GM18508 (cell line): ENCODE measurements around the gene AGTR1.
A peak's percentile ranks its signal among the peaks of the same experiment; 100 is the strongest.
"Not testable (repeated sequence)": the region's sequence is repeated elsewhere in the genome, so short reads cannot be mapped to it uniquely, and the experiment has no call there.

Experiments used
- ATAC-seq: cut with Tn5 transposase; IDR thresholded peaks from one replicate; pipeline ENCODE4 v1.9.1; 2021; ENCODE audit warnings: moderate number of reproducible peaks; ENCODE audit not compliant: insufficient read depth, unreplicated experiment

The AGTR1 gene

DNA sequence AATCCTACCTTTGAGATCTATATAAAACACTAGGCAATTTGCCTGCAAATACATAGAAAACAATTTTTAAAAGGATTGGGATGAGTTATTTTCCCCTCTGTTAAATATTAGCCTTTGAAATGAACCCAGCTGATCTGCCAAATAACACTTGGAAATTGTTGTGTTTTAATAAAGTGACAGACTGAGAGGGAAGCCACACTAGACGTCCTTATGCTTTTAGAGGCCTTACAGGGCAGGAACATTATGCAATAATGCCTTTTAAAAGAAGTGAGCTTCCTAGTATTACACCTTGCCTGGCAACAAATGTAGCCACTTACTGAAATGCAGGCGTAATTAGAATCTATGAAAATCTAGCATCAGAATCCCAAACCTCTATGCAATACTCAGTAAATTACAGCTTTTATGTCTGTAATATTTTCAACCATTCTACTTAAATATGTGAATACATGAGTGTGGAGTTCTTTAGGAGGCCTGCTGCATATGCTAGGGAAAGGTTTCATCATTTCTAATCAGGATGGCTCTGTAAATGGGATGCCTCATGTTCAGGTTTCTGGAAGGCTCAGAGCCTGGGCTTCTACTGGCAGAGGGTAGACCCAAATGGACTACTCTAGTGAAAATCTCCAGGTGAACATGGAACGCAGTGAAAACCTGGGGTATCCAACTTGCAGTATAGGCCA, 20.3 kb downstream of the AGTR1 start:
- no peak for ATAC-seq

DNA sequence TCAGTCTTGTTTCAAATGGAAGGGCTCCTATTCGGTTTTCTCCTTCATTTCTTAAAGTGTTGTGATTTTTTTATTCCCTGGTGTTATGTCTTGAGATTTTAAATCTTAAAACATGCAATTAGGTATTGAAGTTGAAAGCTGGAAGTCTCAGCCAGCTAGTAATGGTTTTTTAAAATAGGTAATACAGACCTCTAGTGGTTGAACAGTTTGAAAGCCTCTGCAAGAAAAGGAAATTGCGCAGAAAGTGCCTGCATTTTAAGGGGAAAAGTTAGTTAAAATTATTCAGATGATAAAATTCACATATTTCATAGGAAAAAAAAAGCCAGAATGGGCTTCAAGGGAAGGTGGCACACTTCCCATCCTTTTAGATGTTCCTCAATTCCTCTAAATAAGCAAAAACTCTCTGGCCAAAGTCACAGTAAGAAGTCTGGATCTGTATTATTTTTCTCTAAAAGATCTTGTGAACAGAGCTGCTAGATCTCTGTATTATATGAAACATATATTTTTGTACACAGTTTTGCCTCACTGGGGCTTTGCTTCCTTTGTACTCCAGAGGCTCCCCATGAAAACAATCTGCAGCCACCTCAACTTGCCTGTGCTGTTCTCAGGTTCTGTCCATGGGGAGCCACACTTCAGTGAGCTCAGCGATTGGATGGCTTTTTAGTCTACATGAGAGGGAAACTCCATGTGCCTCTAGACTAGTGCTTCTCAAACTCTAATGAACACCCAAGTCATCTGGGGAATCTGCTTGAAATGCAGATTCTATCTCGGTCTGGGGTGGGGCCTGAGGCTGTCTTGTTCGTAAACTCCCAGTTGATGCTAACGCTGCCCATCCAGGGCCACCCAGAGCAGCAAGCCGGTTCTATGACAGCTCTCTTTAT, 21.5 kb downstream of the AGTR1 start:
- ATAC-seq, result no peak

DNA sequence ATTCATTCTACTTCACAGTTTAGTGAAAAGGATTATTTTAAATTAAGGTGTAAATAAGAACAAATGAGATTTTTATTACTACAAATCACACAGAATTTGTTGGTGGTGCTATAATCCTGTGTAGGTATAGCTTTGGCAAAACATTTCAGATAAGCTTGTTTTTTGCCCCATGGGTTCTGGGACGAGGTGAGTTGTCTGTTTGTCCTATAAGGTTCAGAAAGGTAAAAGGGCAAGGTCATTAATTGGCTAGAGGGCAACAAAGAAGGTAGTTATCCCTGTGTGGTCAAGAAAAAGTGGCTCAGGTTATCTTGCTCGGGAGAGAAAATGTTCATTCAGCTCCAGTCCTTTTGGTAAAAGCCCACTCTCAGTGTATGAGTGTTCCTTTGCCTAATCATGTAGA, 23.2 kb downstream of the AGTR1 start:
- no peak for ATAC-seq

DNA sequence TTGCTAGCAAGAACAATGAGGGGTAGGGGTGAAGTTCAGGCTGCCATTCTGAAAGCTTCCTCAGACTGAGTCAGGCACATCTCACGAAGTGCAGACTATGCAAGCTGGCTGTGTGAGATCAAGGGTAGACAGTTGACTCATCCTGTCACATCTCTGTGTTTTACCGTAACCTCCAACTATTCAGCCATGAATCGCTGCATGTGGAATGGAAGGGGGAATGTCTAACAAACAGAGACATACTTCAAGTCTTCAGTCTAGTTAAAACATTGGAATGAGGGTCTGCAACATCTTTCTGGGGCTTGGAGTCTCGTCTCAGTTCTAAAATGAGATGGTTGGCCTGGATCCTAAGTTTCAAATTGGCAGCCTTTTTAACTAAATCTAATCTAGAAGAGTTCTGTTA, 25.9 kb downstream of the AGTR1 start:
- ATAC-seq, result no peak

DNA sequence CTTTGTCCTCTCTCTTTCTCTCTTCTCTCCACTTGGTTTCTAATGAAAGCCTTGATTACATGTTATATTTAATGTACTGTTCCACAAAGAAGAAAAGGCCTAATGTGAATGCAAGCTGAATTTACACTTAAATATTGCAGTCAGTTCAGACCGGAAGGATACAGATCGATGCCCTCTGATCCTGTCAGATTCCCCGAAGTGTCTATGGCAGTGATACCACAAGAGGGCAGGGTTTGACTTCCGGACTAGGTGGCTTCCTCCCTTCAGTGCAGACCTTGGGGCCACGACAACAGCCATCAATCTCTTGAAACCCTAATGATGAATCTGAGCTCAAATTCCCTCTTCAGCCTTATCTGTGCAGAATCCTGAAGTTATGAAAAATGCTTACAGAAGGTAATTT, 29.5 kb downstream of the AGTR1 start:
- peak; percentile 92 for ATAC-seq

DNA sequence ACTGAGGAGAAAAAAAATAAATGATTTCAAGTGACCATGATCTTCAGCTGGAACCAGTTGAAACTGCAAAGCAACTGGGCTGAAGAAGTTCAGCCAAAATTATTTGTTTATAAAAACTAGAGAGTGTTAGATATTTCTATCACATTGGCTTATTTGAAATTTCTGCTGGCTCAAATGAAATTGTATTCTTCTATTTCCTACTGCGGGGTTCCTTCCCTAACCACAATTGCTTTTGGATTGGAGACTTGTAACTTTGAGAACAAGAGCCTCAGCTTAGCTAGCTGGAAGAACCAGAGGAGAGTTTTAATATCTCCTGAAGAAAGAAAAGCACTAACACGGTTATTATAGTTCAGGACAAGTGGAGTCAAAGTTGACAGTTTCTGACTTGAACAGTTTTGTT, 31.1 kb downstream of the AGTR1 start:
- no peak for ATAC-seq

DNA sequence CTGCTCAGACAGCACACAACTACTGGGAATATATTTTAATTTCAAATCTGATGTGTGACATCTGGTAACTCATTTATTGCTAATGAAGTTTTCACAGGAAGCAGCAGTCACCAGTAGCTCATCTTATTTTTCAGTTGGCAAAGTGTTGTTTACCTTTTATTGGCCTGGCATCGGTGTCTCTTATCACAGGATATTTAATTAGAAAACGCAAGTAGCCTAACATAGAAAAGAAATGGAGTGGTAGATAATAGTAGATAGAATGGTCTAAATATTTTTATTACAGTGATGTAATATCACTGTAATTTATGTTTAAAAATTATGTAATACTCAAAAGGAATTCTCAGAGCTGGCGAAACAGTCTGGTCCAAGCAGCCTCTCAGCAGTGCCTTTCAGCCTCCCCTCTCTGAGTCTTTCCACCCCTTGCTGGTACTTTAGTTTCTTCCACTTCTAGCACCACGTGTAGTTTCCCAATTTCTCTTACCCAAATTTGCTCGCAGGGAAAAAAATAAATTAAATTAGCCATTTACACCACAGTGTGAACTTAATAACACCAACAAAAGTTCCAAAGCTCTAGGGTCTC, 31.9 kb downstream of the AGTR1 start:
- no peak for ATAC-seq

DNA sequence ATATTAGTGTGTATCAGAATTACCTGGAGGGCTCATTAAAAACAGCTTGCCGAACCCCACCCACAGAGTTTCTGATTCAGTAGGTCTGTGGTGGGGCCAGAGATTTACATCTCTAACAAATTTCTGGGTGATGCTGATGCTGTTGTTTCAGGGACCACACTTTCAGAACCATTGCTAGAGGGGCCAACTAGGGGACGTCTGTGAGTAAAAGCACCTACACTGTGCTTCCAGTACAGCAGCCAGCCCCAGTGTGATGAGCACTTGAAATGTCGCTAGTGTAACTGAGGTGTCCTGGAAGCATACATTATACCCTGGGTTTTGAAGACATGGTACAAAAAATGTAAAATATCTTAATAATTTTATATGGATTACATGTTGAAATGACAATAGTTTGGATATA, 33.0 kb downstream of the AGTR1 start:
- no peak for ATAC-seq

DNA sequence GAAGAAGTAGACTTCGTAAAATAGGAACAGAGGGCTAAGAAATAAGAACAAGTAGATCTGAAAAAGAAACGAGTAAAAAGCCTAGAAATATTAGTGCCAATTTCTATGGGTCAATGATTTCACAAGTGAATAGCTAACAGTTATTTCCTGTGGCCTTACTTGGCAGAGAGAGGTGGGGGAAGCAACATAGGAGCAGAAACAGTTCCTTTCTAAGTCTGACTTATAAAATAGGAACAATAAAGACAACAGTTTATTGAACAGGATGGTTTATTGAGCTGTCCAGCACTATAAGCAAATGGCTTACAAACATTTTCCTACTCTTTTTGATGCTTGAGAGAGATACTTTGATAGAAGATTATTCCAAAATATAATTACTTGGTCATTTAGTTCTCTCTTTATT, 37.9 kb downstream of the AGTR1 start:
- ATAC-seq, result no peak

DNA sequence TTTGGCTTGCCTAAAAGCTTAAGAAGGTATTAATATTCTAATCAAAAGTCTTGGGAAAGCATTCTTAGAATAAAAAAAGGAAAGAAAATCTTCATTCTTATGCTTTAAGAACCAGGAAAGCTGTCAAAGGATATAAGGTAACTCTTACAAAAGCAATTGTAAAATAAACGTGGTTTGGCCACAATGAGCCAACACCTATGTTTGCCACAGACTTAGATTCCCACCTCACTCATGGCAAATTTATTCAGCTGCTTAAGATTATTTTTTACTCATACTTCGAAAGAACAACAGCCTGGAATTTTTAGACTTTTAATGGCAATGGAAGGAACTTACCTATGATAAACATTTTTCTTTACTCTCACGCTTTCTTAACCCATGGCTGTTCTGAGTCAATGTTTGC, 38.4 kb downstream of the AGTR1 start:
- ATAC-seq, result no peak

DNA sequence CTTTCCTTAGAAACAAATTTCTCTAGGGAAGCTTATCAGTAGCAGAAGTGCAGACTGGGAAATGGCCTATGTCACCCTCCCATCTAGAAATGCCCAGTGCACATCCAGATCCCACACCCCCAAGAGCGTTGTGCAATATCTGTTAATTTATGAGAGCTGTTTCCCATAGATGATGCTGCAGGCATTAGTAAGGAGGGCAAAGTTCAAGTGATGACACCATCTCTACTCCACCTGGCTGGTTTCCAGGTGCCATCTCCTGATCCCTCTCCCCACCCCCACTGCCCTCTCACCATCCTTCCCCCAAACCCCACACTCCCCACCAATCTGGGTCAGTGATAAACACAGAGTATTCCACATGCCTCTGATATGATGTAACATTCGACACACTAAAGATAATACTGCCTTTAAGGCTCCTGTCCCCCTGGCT, 39.4 kb downstream of the AGTR1 start:
- no peak for ATAC-seq

DNA sequence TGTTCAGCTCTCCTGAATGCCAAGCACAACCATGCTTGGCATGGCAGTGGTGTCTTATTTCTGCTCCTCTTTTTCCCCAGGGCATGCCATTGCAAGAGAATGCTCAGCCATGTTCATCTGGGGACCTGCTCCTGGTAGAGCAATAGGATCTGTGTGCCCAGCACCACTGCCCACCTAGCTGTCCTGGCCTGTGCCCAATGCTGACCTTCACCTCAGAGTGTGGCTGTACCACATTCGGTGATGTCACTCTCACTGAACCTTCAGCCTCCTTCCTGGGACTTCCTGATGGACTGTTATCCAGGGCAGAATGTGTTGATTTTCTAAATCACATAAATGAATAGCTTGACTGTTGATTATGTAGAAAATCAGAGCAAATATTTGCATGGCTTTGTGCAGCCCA, 42.0 kb downstream of the AGTR1 start:
- no peak for ATAC-seq

DNA sequence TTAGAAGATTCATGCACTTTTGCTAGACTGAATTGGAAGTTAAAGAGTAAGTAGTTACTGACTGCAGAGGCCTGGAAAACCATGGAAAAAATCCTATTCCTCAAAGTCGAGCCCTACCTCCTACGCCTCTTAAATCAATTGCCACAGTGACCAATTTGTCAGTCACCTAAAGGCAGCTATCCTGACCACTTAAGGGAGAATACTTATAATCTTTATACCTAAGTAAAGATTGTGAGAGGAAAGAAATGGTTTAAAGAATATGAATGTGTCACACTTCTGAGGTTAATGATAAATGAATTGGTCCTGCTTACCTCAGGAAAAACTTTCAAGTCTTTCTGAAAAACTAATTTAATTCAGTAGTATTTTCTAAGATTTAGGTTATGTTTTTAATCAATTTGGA, 42.6 kb downstream of the AGTR1 start:
- ATAC-seq, result no peak

DNA sequence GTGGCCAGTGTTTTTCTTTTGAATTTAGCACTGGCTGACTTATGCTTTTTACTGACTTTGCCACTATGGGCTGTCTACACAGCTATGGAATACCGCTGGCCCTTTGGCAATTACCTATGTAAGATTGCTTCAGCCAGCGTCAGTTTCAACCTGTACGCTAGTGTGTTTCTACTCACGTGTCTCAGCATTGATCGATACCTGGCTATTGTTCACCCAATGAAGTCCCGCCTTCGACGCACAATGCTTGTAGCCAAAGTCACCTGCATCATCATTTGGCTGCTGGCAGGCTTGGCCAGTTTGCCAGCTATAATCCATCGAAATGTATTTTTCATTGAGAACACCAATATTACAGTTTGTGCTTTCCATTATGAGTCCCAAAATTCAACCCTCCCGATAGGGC, 43.5 kb downstream of the AGTR1 start:
- no peak for ATAC-seq

DNA sequence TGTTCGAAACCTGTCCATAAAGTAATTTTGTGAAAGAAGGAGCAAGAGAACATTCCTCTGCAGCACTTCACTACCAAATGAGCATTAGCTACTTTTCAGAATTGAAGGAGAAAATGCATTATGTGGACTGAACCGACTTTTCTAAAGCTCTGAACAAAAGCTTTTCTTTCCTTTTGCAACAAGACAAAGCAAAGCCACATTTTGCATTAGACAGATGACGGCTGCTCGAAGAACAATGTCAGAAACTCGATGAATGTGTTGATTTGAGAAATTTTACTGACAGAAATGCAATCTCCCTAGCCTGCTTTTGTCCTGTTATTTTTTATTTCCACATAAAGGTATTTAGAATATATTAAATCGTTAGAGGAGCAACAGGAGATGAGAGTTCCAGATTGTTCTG, 44.4 kb downstream of the AGTR1 start:
- ATAC-seq, result no peak

DNA sequence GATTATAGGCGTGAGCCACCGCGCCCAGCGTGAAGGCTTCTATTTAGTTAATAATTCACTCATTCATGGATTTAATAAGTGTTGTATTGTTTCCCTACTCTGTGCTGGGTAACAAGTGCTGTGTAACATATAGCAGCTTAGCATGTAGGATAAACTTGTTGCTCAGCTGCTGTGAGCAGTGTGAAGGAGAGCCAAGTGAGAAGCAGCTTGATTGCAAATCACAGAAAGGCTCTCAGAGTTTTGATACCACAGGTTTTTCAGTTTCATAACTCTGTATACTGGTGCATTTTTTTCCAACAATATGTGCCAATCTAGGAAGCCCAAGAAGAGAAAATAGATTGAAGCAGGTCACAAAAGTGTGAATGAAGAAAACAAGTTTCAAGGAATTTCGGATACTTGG, 48.4 kb downstream of the AGTR1 start:
- no peak for ATAC-seq

DNA sequence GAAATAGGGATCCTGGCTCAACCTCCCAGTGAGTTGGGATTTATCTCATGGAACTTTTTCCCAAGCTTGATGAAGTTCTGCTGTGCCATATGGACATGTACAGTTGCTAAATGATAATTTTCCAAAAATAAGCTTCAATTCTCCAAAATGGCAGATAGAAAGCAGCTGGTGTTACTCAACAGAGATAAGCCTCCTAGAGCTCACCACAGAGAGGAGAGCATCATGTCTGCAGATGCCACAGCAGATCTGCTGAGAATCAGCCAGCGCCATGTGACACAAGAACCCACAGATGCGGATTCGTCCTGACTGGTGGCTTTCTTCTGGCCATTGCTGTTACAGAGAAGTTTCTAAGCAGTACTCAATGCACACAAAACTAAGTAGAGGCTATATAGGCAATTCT, 50.6 kb downstream of the AGTR1 start:
- no peak for ATAC-seq

DNA sequence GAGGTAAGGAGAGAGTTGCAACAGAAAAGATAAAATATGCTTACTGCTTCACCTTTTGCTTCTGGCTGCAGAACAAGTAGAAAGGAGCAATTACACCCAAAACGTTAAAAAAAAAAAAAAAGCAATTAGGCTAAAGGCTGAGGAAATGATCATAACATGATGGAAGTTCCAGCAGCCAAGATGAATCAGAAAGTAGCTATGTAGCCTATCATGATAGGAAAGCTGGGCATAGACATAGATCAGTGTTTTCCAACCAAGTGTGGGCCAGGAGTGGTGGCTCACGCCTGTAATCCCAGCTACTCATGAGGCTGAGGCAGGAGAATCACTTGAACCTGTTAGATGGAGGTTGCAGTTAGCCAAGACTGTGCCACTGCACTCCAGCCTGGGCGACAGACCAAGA, 52.6 kb downstream of the AGTR1 start:
- no peak for ATAC-seq

DNA sequence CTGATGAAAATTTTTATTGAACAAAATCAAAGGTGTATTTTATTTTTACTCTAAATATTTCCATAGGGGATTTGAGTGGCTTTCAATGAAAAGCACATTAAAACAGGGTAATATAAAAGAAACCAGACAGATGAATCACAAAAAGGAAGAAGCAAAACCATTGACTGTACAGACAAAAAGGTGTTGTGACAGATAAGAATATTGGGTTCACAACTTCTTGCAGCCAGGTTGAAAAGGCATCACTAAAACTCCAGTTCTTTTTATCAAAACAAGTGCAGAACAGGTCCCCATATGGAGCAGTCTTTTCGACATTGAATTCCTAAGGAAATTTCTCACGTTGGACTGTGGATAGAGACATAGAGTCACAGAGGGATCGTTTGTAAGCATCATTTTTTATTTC, 53.8 kb downstream of the AGTR1 start:
- ATAC-seq, result no peak

DNA sequence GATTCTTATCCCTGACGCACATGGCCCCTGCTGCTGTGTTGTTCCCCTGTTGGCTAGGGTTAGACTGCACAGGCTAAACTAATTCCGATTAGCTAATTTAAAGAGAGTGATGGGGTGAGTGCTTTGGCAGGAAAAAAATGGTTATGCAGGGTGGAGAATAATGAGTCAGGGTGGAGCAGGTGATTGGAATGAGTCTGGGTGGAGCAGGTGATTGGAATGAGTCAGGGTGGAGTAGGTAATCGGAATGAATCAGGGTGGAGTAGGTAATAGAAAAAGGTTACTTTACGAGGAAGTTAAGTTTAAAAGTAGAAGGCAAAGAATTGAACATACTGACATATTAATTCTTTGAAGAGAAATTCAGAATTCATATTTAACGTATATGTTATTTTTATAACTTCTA, 55.7 kb downstream of the AGTR1 start:
- not testable (repeated sequence) for ATAC-seq

DNA sequence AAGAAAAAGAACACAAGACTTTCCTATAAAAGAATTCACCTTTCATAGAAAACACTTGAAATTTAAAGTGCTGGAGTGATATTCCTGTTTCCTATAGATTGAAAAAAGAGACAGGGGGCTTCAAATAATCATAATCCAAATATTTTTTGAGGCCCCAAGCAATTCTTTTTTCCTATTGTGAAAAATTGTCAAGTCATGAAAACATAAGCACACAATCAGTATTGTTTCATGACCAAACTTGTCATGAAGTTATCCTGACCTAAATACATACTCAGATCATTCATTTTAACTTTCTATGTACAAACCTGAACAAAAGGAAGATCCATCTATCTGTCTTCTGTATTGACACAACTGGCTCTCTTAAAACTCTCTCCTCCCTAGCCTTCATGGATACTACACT, 57.9 kb downstream of the AGTR1 start:
- no peak for ATAC-seq

DNA sequence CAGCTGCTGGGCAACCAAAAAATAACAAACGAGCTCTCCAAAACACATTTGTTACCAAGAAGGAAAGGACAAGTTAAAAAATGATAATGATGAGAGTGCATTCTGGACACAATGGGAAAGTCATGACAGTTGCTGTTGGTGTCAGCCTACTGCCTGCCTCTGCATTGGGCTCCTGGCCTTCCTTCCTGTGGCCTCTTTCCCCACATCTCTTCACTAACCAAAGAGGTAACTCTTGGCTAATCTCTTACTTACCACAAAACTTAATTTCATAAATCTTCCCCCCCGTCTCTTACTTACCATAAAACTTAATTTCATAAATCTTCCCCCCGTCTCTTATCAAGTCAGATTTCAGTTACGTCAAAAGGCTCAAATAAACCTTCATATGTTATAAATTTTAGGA, 58.6 kb downstream of the AGTR1 start:
- ATAC-seq, result no peak
